ENCODE results near the gene PAFAH2. TPM values are rescaled to one million over a fixed set of nuclear protein-coding genes. Genes with fewer than 3 reads are reported as not detected.

Gene PAFAH2
- total and polyA plus RNA-seq, 2 of the 13 experiments (the other 11 are each of a cell fraction or from before 2014, with no cell fraction given): 6.9 to 9.4 TPM

DNA sequence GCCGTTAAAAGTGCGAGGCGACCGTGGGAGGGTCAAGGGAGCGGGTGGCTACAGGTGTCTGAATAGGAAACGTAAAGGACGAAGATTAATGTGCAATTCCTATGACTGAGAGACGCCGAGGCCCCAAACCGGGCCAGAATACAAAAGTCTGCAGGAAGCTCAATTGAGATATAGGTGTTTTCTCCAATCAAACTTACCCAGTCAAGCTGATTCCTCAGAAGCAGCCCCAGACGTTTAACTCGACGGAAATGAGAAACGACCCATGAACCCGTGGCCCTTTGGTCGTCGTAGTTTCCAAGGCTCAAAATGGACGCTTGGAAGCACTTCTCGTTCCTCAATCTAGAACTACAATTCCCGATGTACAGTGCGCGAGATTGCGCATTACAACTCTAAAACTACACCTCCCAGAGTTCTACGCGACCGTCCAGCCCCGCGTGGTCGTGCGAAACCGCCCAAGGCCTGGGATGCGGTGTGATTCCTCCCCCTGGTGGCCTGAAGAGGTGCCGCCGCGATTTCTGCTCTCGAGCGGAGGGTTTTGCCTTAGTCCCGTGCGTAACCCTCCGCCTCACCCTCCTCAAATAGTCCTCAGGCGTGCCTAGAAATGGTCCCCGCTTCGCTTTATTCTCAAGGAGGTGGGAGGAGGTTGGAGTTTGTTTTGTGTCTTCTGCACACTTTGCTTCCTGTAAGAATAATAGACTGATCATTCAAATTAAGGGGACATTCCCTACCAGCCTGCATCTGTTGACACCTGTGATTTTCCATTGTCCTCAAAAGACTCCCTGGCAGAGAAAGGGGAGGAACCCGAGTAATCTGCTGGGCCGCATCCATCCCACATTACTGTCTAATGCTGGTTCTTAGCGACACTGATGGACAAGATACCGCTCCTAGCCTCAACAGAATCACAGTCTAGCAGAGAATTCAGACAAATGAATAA is at the start of gene PAFAH2 (continued):
- TF ChIP-seq, protein P1, sequence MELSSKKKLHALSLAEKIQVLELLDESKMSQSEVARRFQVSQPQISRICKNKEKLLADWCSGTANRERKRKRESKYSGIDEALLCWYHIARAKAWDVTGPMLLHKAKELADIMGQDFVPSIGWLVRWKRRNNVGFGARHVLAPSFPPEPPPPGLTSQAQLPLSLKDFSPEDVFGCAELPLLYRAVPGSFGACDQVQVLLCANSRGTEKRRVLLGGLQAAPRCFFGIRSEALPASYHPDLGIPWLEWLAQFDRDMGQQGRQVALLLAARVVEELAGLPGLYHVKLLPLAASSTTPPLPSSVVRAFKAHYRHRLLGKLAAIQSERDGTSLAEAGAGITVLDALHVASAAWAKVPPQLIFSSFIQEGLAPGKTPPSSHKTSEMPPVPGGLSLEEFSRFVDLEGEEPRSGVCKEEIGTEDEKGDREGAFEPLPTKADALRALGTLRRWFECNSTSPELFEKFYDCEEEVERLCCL (CRISPR knock-in tag; IDR thresholded peaks at IDR 0.05; ENCODE audit: borderline replicate concordance): peak; percentile 56; the same call in 1 of the 2 replicates
- TF ChIP-seq, protein P2, sequence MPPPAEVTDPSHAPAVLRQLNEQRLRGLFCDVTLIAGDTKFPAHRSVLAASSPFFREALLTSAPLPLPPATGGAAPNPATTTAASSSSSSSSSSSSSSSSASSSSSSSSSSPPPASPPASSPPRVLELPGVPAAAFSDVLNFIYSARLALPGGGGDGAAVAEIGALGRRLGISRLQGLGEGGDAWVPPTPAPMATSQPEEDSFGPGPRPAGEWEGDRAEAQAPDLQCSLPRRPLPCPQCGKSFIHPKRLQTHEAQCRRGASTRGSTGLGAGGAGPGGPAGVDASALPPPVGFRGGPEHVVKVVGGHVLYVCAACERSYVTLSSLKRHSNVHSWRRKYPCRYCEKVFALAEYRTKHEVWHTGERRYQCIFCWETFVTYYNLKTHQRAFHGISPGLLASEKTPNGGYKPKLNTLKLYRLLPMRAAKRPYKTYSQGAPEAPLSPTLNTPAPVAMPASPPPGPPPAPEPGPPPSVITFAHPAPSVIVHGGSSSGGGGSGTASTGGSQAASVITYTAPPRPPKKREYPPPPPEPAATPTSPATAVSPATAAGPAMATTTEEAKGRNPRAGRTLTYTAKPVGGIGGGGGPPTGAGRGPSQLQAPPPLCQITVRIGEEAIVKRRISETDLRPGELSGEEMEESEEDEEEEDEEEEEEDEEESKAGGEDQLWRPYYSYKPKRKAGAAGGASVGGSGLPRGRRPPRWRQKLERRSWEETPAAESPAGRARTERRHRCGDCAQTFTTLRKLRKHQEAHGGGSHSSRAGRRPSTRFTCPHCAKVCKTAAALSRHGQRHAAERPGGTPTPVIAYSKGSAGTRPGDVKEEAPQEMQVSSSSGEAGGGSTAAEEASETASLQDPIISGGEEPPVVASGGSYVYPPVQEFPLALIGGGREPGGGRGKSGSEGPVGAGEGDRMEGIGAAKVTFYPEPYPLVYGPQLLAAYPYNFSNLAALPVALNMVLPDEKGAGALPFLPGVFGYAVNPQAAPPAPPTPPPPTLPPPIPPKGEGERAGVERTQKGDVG (CRISPR knock-in tag; IDR thresholded peaks at IDR 0.05; ENCODE audit: borderline replicate concordance): peak; percentile 76; the same call in 1 of the 2 replicates
- no peak for TF ChIP-seq EEA1 (CRISPR knock-in tag; IDR thresholded peaks at IDR 0.05; ENCODE audit: borderline replicate concordance)
- TF ChIP-seq, protein P3, sequence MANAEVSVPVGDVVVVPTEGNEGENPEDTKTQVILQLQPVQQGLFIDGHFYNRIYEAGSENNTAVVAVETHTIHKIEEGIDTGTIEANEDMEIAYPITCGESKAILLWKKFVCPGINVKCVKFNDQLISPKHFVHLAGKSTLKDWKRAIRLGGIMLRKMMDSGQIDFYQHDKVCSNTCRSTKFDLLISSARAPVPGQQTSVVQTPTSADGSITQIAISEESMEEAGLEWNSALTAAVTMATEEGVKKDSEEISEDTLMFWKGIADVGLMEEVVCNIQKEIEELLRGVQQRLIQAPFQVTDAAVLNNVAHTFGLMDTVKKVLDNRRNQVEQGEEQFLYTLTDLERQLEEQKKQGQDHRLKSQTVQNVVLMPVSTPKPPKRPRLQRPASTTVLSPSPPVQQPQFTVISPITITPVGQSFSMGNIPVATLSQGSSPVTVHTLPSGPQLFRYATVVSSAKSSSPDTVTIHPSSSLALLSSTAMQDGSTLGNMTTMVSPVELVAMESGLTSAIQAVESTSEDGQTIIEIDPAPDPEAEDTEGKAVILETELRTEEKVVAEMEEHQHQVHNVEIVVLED (CRISPR knock-in tag; IDR thresholded peaks at IDR 0.05; ENCODE audit: borderline replicate concordance): peak; percentile 93
- peak; percentile 97 for TF ChIP-seq RXRA (CRISPR knock-in tag; IDR thresholded peaks at IDR 0.05)
- TF ChIP-seq, protein P4, sequence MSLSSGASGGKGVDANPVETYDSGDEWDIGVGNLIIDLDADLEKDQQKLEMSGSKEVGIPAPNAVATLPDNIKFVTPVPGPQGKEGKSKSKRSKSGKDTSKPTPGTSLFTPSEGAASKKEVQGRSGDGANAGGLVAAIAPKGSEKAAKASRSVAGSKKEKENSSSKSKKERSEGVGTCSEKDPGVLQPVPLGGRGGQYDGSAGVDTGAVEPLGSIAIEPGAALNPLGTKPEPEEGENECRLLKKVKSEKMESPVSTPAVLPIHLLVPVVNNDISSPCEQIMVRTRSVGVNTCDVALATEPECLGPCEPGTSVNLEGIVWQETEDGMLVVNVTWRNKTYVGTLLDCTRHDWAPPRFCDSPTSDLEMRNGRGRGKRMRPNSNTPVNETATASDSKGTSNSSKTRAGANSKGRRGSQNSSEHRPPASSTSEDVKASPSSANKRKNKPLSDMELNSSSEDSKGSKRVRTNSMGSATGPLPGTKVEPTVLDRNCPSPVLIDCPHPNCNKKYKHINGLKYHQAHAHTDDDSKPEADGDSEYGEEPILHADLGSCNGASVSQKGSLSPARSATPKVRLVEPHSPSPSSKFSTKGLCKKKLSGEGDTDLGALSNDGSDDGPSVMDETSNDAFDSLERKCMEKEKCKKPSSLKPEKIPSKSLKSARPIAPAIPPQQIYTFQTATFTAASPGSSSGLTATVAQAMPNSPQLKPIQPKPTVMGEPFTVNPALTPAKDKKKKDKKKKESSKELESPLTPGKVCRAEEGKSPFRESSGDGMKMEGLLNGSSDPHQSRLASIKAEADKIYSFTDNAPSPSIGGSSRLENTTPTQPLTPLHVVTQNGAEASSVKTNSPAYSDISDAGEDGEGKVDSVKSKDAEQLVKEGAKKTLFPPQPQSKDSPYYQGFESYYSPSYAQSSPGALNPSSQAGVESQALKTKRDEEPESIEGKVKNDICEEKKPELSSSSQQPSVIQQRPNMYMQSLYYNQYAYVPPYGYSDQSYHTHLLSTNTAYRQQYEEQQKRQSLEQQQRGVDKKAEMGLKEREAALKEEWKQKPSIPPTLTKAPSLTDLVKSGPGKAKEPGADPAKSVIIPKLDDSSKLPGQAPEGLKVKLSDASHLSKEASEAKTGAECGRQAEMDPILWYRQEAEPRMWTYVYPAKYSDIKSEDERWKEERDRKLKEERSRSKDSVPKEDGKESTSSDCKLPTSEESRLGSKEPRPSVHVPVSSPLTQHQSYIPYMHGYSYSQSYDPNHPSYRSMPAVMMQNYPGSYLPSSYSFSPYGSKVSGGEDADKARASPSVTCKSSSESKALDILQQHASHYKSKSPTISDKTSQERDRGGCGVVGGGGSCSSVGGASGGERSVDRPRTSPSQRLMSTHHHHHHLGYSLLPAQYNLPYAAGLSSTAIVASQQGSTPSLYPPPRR (CRISPR knock-in tag; IDR thresholded peaks at IDR 0.05; ENCODE audit: borderline replicate concordance): peak; percentile 71
- TF ChIP-seq, protein P5, sequence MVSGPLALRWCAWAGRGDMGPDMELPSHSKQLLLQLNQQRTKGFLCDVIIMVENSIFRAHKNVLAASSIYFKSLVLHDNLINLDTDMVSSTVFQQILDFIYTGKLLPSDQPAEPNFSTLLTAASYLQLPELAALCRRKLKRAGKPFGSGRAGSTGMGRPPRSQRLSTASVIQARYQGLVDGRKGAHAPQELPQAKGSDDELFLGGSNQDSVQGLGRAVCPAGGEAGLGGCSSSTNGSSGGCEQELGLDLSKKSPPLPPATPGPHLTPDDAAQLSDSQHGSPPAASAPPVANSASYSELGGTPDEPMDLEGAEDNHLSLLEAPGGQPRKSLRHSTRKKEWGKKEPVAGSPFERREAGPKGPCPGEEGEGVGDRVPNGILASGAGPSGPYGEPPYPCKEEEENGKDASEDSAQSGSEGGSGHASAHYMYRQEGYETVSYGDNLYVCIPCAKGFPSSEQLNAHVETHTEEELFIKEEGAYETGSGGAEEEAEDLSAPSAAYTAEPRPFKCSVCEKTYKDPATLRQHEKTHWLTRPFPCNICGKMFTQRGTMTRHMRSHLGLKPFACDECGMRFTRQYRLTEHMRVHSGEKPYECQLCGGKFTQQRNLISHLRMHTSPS (CRISPR knock-in tag; IDR thresholded peaks at IDR 0.05; ENCODE audit: low read depth): 0 out of 2 replicates have a peak, but pooled peaks have one; percentile 38
- no peak; the same call in 1 of the 2 replicates for TF ChIP-seq TOE1 (CRISPR knock-in tag; IDR thresholded peaks at IDR 0.05)
- TF ChIP-seq, protein P6, sequence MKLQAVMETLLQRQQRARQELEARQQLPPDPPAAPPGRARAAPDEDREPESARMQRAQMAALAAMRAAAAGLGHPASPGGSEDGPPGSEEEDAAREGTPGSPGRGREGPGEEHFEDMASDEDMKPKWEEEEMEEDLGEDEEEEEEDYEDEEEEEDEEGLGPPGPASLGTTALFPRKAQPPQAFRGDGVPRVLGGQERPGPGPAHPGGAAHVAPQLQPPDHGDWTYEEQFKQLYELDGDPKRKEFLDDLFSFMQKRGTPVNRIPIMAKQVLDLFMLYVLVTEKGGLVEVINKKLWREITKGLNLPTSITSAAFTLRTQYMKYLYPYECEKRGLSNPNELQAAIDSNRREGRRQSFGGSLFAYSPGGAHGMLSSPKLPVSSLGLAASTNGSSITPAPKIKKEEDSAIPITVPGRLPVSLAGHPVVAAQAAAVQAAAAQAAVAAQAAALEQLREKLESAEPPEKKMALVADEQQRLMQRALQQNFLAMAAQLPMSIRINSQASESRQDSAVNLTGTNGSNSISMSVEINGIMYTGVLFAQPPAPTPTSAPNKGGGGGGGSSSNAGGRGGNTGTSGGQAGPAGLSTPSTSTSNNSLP (IDR thresholded peaks at IDR 0.05; ENCODE audit: low read depth, low read length): peak; percentile 89
- no peak for TF ChIP-seq NFE2L1 (CRISPR knock-in tag; IDR thresholded peaks at IDR 0.05; ENCODE audit: borderline replicate concordance)
- peak; percentile 53; the same call in 1 of the 2 replicates for TF ChIP-seq ZNF3 (CRISPR knock-in tag; IDR thresholded peaks at IDR 0.05)
